GM18870 (cell line): ENCODE data around the gene EPB41L5.
"Not testable (repeated sequence)": the region's sequence is repeated elsewhere in the genome, so short reads cannot be mapped to it uniquely, and the experiment has no call there.

Experiments used
- ATAC-seq: cut with Tn5 transposase; IDR thresholded peaks from one replicate; pipeline ENCODE4 v1.9.1; 2021; ENCODE audit warnings: moderate library complexity; ENCODE audit not compliant: unreplicated experiment

Gene EPB41L5

GRCh38 chr2:120192280-120192679, 179.4 kb downstream of the EPB41L5 start:
- no peak for ATAC-seq

- ATAC-seq, result no peak
Measured at GRCh38 chr2:120195553-120195952, 182.7 kb downstream of the EPB41L5 start.

- not testable (repeated sequence) for ATAC-seq
Measured at GRCh38 chr2:120199817-120200459, 187.1 kb downstream of the EPB41L5 start.

GRCh38 chr2:120203251-120204021, 190.6 kb downstream of the EPB41L5 start:
- no peak for ATAC-seq

- ATAC-seq, result no peak
Measured at GRCh38 chr2:120204022-120204405, 191.1 kb downstream of the EPB41L5 start.

- no peak for ATAC-seq
Measured at GRCh38 chr2:120204417-120204816, 191.5 kb downstream of the EPB41L5 start.

- ATAC-seq, result no peak
Measured at GRCh38 chr2:120204945-120205670, 192.2 kb downstream of the EPB41L5 start.

- no peak for ATAC-seq
Measured at GRCh38 chr2:120206022-120206581, 193.2 kb downstream of the EPB41L5 start.

GRCh38 chr2:120208381-120209353, 195.8 kb downstream of the EPB41L5 start:
- no peak for ATAC-seq

- ATAC-seq, result no peak
Measured at GRCh38 chr2:120209427-120210269, 196.8 kb downstream of the EPB41L5 start.

- no peak for ATAC-seq
Measured at GRCh38 chr2:120210270-120210693, 197.4 kb downstream of the EPB41L5 start.

- ATAC-seq, result no peak
Measured at GRCh38 chr2:120218181-120218580, 205.3 kb downstream of the EPB41L5 start.

- ATAC-seq, result no peak
Measured at GRCh38 chr2:120219291-120219690, 206.4 kb downstream of the EPB41L5 start.

- ATAC-seq, result no peak
Measured at GRCh38 chr2:120219766-120220165, 206.9 kb downstream of the EPB41L5 start.

GRCh38 chr2:120220756-120221155, 207.9 kb downstream of the EPB41L5 start:
- no peak for ATAC-seq

GRCh38 chr2:120221616-120222015, 208.7 kb downstream of the EPB41L5 start:
- no peak for ATAC-seq

GRCh38 chr2:120222186-120223033, 209.5 kb downstream of the EPB41L5 start:
- ATAC-seq, result no peak
